ENCODE results near the gene URAD.

DNA sequence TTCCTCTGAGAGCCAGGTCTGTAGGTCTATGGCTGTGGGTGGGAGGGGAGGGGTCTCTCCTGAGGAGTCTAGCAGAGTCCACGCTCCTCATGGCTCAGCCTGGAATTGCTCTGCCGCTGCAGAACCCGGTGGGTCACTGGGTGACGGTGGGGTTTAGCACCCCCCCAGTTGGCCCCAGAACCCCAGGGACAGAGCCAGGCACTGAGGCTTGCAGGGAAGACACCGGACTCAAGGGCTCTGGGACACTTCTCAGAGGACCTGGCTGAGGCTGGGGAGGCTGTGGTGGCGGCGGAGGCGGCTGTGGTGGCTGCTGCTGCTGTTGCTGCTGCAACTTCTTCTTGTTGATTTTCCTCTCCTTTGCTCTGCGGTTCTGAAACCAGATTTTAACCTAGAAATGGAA lies 25.5 kb downstream of the URAD start:
- TF ChIP-seq, protein P1, sequence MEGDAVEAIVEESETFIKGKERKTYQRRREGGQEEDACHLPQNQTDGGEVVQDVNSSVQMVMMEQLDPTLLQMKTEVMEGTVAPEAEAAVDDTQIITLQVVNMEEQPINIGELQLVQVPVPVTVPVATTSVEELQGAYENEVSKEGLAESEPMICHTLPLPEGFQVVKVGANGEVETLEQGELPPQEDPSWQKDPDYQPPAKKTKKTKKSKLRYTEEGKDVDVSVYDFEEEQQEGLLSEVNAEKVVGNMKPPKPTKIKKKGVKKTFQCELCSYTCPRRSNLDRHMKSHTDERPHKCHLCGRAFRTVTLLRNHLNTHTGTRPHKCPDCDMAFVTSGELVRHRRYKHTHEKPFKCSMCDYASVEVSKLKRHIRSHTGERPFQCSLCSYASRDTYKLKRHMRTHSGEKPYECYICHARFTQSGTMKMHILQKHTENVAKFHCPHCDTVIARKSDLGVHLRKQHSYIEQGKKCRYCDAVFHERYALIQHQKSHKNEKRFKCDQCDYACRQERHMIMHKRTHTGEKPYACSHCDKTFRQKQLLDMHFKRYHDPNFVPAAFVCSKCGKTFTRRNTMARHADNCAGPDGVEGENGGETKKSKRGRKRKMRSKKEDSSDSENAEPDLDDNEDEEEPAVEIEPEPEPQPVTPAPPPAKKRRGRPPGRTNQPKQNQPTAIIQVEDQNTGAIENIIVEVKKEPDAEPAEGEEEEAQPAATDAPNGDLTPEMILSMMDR (conservative IDR thresholded peaks at IDR 0.05; ENCODE audit: low read length) = no peak
- TF ChIP-seq EZH2phosphoT487 (IDR thresholded peaks at IDR 0.05; ENCODE audit: borderline replicate concordance, low read depth, low read length) = no peak

All from OCI-LY7 (cell line).